Transverse colon (tissue), 3 donors: ENCODE data around the gene XRCC4.

Source experiments
- POLR2A ChIP-seq: fragments of 450-650 bp; IDR thresholded peaks from one replicate; pipeline ENCODE4 v1.6.1; 2016; ENCODE audit warnings: antibody characterized with exemption, mild to moderate bottlenecking, moderate library complexity
- TF ChIP-seq, protein P1 (sequence below), 5 experiments: fragments of 200-600 bp in 3 of 5; fragments of 450-650 bp in 2 of 5; sonication (generic) in 3 of 5; IDR thresholded peaks; 1 replicate in 2 of 5; 2 replicates in 3 of 5; pipeline ENCODE4 v1.5.1; 2016 to 2017; ENCODE audit warnings: antibody characterized with exemption in 5 of 5, inconsistent platforms in 3 of 5, mild to moderate bottlenecking in 2 of 5, moderate library complexity in 1 of 5

GRCh38 chr5:83281176-83281575 is 203.8 kb downstream of the XRCC4 start:
- TF ChIP-seq, protein P1, sequence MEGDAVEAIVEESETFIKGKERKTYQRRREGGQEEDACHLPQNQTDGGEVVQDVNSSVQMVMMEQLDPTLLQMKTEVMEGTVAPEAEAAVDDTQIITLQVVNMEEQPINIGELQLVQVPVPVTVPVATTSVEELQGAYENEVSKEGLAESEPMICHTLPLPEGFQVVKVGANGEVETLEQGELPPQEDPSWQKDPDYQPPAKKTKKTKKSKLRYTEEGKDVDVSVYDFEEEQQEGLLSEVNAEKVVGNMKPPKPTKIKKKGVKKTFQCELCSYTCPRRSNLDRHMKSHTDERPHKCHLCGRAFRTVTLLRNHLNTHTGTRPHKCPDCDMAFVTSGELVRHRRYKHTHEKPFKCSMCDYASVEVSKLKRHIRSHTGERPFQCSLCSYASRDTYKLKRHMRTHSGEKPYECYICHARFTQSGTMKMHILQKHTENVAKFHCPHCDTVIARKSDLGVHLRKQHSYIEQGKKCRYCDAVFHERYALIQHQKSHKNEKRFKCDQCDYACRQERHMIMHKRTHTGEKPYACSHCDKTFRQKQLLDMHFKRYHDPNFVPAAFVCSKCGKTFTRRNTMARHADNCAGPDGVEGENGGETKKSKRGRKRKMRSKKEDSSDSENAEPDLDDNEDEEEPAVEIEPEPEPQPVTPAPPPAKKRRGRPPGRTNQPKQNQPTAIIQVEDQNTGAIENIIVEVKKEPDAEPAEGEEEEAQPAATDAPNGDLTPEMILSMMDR (IDR thresholded peaks at IDR 0.05), result no peak
- TF ChIP-seq POLR2A, result no peak
